ENCODE measurements around the gene PTPRN2.
"Not testable (repeated sequence)": the region's sequence is repeated elsewhere in the genome, so short reads cannot be mapped to it uniquely, and the experiment has no call there.

DNA sequence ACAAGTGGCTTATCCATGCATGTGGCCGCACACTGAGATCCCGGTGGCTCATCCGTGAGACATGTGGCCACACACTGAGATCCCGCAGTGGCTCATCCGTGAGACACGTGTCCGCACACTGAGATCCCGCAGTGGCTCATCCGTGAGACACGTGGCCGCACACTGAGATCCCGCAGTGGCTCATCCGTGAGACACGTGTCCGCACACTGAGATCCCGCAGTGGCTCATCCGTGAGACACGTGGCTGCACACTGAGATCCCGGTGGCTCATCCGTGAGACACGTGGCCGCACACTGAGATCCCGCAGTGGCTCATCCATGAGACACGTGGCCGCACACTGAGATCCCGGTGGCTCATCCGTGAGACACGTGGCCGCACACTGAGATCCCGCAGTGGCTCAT is 181.9 kb downstream of the PTPRN2 start:
- TF ChIP-seq, protein P1, sequence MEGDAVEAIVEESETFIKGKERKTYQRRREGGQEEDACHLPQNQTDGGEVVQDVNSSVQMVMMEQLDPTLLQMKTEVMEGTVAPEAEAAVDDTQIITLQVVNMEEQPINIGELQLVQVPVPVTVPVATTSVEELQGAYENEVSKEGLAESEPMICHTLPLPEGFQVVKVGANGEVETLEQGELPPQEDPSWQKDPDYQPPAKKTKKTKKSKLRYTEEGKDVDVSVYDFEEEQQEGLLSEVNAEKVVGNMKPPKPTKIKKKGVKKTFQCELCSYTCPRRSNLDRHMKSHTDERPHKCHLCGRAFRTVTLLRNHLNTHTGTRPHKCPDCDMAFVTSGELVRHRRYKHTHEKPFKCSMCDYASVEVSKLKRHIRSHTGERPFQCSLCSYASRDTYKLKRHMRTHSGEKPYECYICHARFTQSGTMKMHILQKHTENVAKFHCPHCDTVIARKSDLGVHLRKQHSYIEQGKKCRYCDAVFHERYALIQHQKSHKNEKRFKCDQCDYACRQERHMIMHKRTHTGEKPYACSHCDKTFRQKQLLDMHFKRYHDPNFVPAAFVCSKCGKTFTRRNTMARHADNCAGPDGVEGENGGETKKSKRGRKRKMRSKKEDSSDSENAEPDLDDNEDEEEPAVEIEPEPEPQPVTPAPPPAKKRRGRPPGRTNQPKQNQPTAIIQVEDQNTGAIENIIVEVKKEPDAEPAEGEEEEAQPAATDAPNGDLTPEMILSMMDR (IDR thresholded peaks at IDR 0.05): not testable (repeated sequence)
- not testable (repeated sequence) for TF ChIP-seq ZFX (IDR thresholded peaks at IDR 0.05; ENCODE audit: borderline replicate concordance)
